Endothelial cell of umbilical vein (primary cell): ENCODE results near the gene KIAA1549. TPM values are rescaled to one million over a fixed set of nuclear protein-coding genes. Genes with fewer than 3 reads are reported as not detected.

Experiments
- BruUV-seq: library from RNA; stranded (reverse); fragments of 400-500 nt; replicated peaks from 2 replicates; lab custom pipeline; 2021; lab: Mats Ljungman, UMichigan
- CTCF ChIA-PET: fragments of 300-600, 350-600 bp; sonication (Branson Sonifier 250); formaldehyde crosslinking; loops from one replicate; lab custom pipeline; 2021; ENCODE audit warnings: antibody characterized with exemption, inconsistent platforms; lab: Charles Lee
- POLR2A ChIA-PET: fragments of 300-600, 350-600 bp; sonication (Branson Sonifier 250); formaldehyde crosslinking; loops from one replicate; lab custom pipeline; 2021; ENCODE audit warnings: antibody characterized with exemption, inconsistent platforms; lab: Charles Lee
- DNase-seq: peaks from one replicate; pipeline ENCODE4 v3.0.0-alpha.2; 2011; ENCODE audit warnings: low read depth, low spot score
- FAIRE-seq: peaks from 2 replicates; lab custom pipeline; 2011; peaks lifted over from hg19 to GRCh38; lab: Jason Lieb, UNC
- H2AFZ ChIP-seq: 2 replicates; pipeline ENCODE4 v1.6.0; 2012; ENCODE audit warnings: low read depth, low read length, control low read depth, inconsistent platforms
- H3K27ac ChIP-seq: 2 replicates; pipeline ENCODE4 v1.5.1; 2011; ENCODE audit warnings: low read depth, mild to moderate bottlenecking, control low read depth, low read length, moderate library complexity; ENCODE audit not compliant: insufficient read depth
- H3K27me3 ChIP-seq, 2 experiments: 2 replicates each; pipeline versions ENCODE4 v1.6.0 to v1.6.1; 2011; ENCODE audit warnings: low read length in 2 of 2, mixed read lengths in 1 of 2; ENCODE audit not compliant: control insufficient read depth in 2 of 2, insufficient read depth in 2 of 2
- H3K36me3 ChIP-seq, 2 experiments: 2 replicates in 1 of 2; 3 replicates in 1 of 2; pipeline ENCODE4 v1.5.1; 2011; ENCODE audit warnings: low read length in 2 of 2, mild to moderate bottlenecking in 1 of 2, moderate library complexity in 1 of 2; ENCODE audit not compliant: control insufficient read depth in 2 of 2, insufficient read depth in 2 of 2; ENCODE audit errors: extremely low read depth in 1 of 2
- H3K4me1 ChIP-seq: 3 replicates; pipeline ENCODE4 v1.5.1; 2011; ENCODE audit warnings: mild to moderate bottlenecking, low read length; ENCODE audit not compliant: control insufficient read depth, insufficient read depth; ENCODE audit errors: extremely low read depth
- H3K4me2 ChIP-seq: 2 replicates; pipeline ENCODE4 v1.6.1; 2011; ENCODE audit warnings: low read length, control low read depth, mixed read lengths; ENCODE audit not compliant: insufficient read depth
- H3K4me3 ChIP-seq, 3 experiments: fragments of 200-600 bp in 1 of 3; sonication (generic), shearing (Covaris generic) in 1 of 3; replicated peaks in 1 of 3; 2 replicates each; pipeline ENCODE4 v1.5.1; 2011 to 2016; ENCODE audit warnings: control low read depth in 3 of 3, low read length in 3 of 3, mild to moderate bottlenecking in 2 of 3, inconsistent platforms in 1 of 3, low read depth in 1 of 3, moderate library complexity in 1 of 3; ENCODE audit not compliant: insufficient read depth in 1 of 3
- H3K79me2 ChIP-seq: 2 replicates; pipeline ENCODE4 v1.6.0; 2012; ENCODE audit warnings: low read length, inconsistent platforms; ENCODE audit not compliant: control insufficient read depth, insufficient read depth
- H3K9ac ChIP-seq: replicated peaks from 2 replicates; pipeline ENCODE3; 2011; ENCODE audit warnings: low read length, control low read depth; ENCODE audit not compliant: insufficient read depth; ENCODE audit errors: extremely low read depth
- H3K9me1 ChIP-seq: replicated peaks from 3 replicates; pipeline ENCODE4 v1.6.0; 2011; ENCODE audit warnings: mild to moderate bottlenecking, low read length; ENCODE audit not compliant: control insufficient read depth, insufficient read depth; ENCODE audit errors: extremely low read depth
- H3K9me3 ChIP-seq: replicated peaks from 2 replicates; pipeline ENCODE4 v1.5.1; 2012; ENCODE audit warnings: low read length, inconsistent platforms; ENCODE audit not compliant: control insufficient read depth, insufficient read depth
- H4K20me1 ChIP-seq: replicated peaks from 2 replicates; pipeline ENCODE3; 2011; ENCODE audit warnings: mild to moderate bottlenecking, low read length; ENCODE audit not compliant: control insufficient read depth, insufficient read depth; ENCODE audit errors: extremely low read depth
- CTCF ChIP-seq, 2 donors: IDR thresholded peaks; 1 replicate in 1 of 2; 2 replicates in 1 of 2; pipeline ENCODE4 v1.5.1; 2011; ENCODE audit warnings: low read length in 2 of 2, mild to moderate bottlenecking in 2 of 2, moderate library complexity in 2 of 2, control low read depth in 1 of 2, inconsistent platforms in 1 of 2, low read depth in 1 of 2; ENCODE audit not compliant: insufficient read depth in 1 of 2; ENCODE audit errors: extremely low read depth in 1 of 2
- EZH2 ChIP-seq: IDR thresholded peaks from 2 replicates; pipeline ENCODE4 v1.6.1; 2012; ENCODE audit warnings: borderline replicate concordance, low read depth, mild to moderate bottlenecking, moderate library complexity, low read length, inconsistent platforms; ENCODE audit not compliant: severe bottlenecking
- FOS ChIP-seq: IDR thresholded peaks from 2 replicates; pipeline ENCODE4 v1.6.1; 2011; ENCODE audit warnings: mild to moderate bottlenecking, low read length, moderate library complexity, borderline replicate concordance; ENCODE audit not compliant: insufficient read depth
- GATA2 ChIP-seq: IDR thresholded peaks from 2 replicates; pipeline ENCODE4 v1.7.0; 2011; ENCODE audit warnings: low read depth, mild to moderate bottlenecking, moderate library complexity, mixed read lengths, low read length; ENCODE audit not compliant: insufficient read length, insufficient read depth
- JUN ChIP-seq: IDR thresholded peaks from 2 replicates; pipeline ENCODE4 v1.6.1; 2011; ENCODE audit warnings: borderline replicate concordance, low read depth; ENCODE audit not compliant: insufficient read length, insufficient read depth
- MAX ChIP-seq: IDR thresholded peaks from 2 replicates; pipeline ENCODE4 v1.6.1; 2011; ENCODE audit not compliant: insufficient read depth, insufficient read length
- MYC ChIP-seq: IDR thresholded peaks from one replicate; pipeline ENCODE4 v1.6.1; 2011; ENCODE audit warnings: mild to moderate bottlenecking, low read depth, low read length
- POLR2A ChIP-seq: IDR thresholded peaks from 2 replicates; pipeline ENCODE4 v1.6.1; 2012; ENCODE audit warnings: low read depth, mild to moderate bottlenecking, control low read depth, low read length
- POLR2AphosphoS5 ChIP-seq: IDR thresholded peaks from 2 replicates; pipeline ENCODE4 v1.6.1; 2012; ENCODE audit warnings: low read depth, mild to moderate bottlenecking, control low read depth, low read length, moderate library complexity; ENCODE audit not compliant: insufficient read depth
- dilution Hi-C: fragments of 300-500 bp; cut with MboI; formaldehyde crosslinking; loops from one replicate; pipeline ENCODE4 v1.15.0; 2019; ENCODE audit warnings: low sequenced_read_pairs; ENCODE audit not compliant: extremely low pct_ligation_motif_present
- intact Hi-C: fragments of 100-400 bp; cut with micrococcal nuclease; formaldehyde crosslinking; loops from one replicate; pipeline ENCODE4 v1.10.0; 2022
- polyA plus RNA-seq, 4 experiments: library from polyadenylated mRNA; depleted of rRNA in 3 of 4; stranded (reverse) in 3 of 4; unstranded in 1 of 4; fragments of >200 nt; gene quantifications; 2 replicates each; pipeline versions ENCODE4 v1.2.1 to v1.2.3, GENCODE V29; 2011 to 2012; ENCODE audit warnings: missing spikeins in 1 of 4
- total RNA-seq: library from RNA; stranded (reverse); gene quantifications from 2 replicates; pipeline ENCODE4 v1.2.3, GENCODE V29; 2021

Gene KIAA1549
- total and polyA plus RNA-seq, 2 donors (not counting 3 experiments of a cell fraction or from before 2014, with no cell fraction given): 4.6 to 10.9 TPM

- FAIRE-seq: no peak
- DNase-seq: no peak
- peaks cover 0 to 2% of the 10 kb centered on the region in 2 experiments for H3K36me3 ChIP-seq
Measured at GRCh38 chr7:138903186-138903820, 77.9 kb downstream of the KIAA1549 start.

GRCh38 chr7:138902161-138902560 lies 79.0 kb downstream of the KIAA1549 start:
- TF ChIP-seq POLR2AphosphoS5 (no peak), MAX (no peak), FOS (no peak), CTCF (IDR thresholded peaks at IDR 0.05; ENCODE audit: extremely low read depth in 1 of 2, insufficient read depth in 1 of 2, low read depth in 1 of 2, low read length in 2 of 2) (no peak), EZH2 (no peak), GATA2 (no peak), MYC (no peak), JUN (no peak), POLR2A (no peak)
- Histone ChIP-seq H3K27me3 (no peaks in the 10 kb centered on the region), H3K4me2 (no peak overlapping the region), H3K9ac (no peak overlapping the region), H3K27ac (no peak overlapping the region), H3K4me1 (peaks cover 8% of the 10 kb centered on the region), H3K9me1 (no peaks in the 10 kb centered on the region), H3K9me3 (no peaks in the 10 kb centered on the region), H4K20me1 (no peaks in the 10 kb centered on the region), H3K79me2 (no peaks in the 10 kb centered on the region), H2AFZ (no peak overlapping the region), H3K36me3 (no peaks in the 10 kb centered on the region), H3K4me3 (no peak overlapping the region)
- dilution Hi-C loops (no loop called here), intact Hi-C loops (no loop called here)
- BruUV-seq: no TSS peak
- ChIA-PET CTCF (interaction anchor here (1.1 kb wide), 1 partner anchor 16 kb away, joined by 3 read pairs; no protein-coding TSS in a partner anchor), POLR2A (no interaction called here)
- FAIRE-seq (no peak), DNase-seq (no peak)

More at GRCh38 chr7:138903186-138903820, 77.9 kb downstream of the KIAA1549 start:
- H3K27ac ChIP-seq: no peak overlapping the region
- ChIA-PET CTCF (interaction anchor here (1.0 kb wide), 1 partner anchor 17 kb away, joined by 3 read pairs; no protein-coding TSS in a partner anchor), POLR2A (no interaction called here)
- no peaks in the 10 kb centered on the region for H3K79me2 ChIP-seq
- no peak overlapping the region for H3K4me2 ChIP-seq
- H2AFZ ChIP-seq: no peak overlapping the region
- BruUV-seq: no TSS peak
- H3K9ac ChIP-seq: no peak overlapping the region
- no peaks in the 10 kb centered on the region for H3K27me3 ChIP-seq
- intact Hi-C loops (no loop called here), dilution Hi-C loops (no loop called here)
- H3K4me3 ChIP-seq: no peak overlapping the region
- H4K20me1 ChIP-seq: no peaks in the 10 kb centered on the region
- TF ChIP-seq GATA2 (no peak), EZH2 (no peak)
- peaks cover 3% of the 10 kb centered on the region for H3K4me1 ChIP-seq
- H3K9me1 ChIP-seq: no peaks in the 10 kb centered on the region
- H3K9me3 ChIP-seq: no peaks in the 10 kb centered on the region
